DND-41 (cell line): ENCODE data around the gene IL4.

Experiments used
- ATAC-seq: fragments of 200-7000 bp; cut with Tn5 transposase; 3 replicates; pipeline ENCODE4 v1.9.1; 2021; ENCODE audit warnings: low read depth; ENCODE audit not compliant: insufficient read depth
- DNase-seq: peaks from one replicate; pipeline ENCODE4 v3.0.0-alpha.2; 2020
- H2AFZ ChIP-seq: 2 replicates; pipeline ENCODE4 v1.6.0; 2012; ENCODE audit warnings: low read depth, low read length
- H3K27ac ChIP-seq: 2 replicates; pipeline ENCODE4 v1.5.1; 2012; ENCODE audit warnings: low read length, inconsistent platforms
- H3K27me3 ChIP-seq: fragments of 200-600 bp; sonication (generic); 2 replicates; pipeline ENCODE4 v1.6.0; 2012; ENCODE audit warnings: low read length, mild to moderate bottlenecking, inconsistent platforms; ENCODE audit not compliant: insufficient read depth, poor library complexity
- H3K36me3 ChIP-seq: 2 replicates; pipeline ENCODE4 v1.5.1; 2012; ENCODE audit warnings: low read length, inconsistent platforms; ENCODE audit not compliant: insufficient read depth
- H3K4me1 ChIP-seq: 2 replicates; pipeline ENCODE4 v1.5.1; 2012; ENCODE audit warnings: mild to moderate bottlenecking, low read length; ENCODE audit not compliant: insufficient read depth
- H3K4me2 ChIP-seq: 2 replicates; pipeline ENCODE4 v1.6.0; 2012; ENCODE audit warnings: mild to moderate bottlenecking, moderate library complexity, low read length, inconsistent platforms; ENCODE audit not compliant: insufficient read depth
- H3K4me3 ChIP-seq, 2 experiments: fragments of 200-600 bp in 1 of 2; shearing (Covaris generic) in 1 of 2; 2 replicates each; pipeline ENCODE4 v1.5.1; 2012 to 2016; ENCODE audit warnings: inconsistent platforms in 2 of 2, low read length in 2 of 2, mild to moderate bottlenecking in 2 of 2, low read depth in 1 of 2, moderate library complexity in 1 of 2
- H3K79me2 ChIP-seq: 2 replicates; pipeline ENCODE4 v1.6.0; 2012; ENCODE audit warnings: low read length, inconsistent platforms; ENCODE audit not compliant: insufficient read depth
- H3K9ac ChIP-seq: 2 replicates; pipeline ENCODE4 v1.6.0; 2012; ENCODE audit warnings: low read depth, mild to moderate bottlenecking, inconsistent platforms, low read length, moderate library complexity
- H3K9me3 ChIP-seq: 2 replicates; pipeline ENCODE4 v1.5.1; 2012; ENCODE audit warnings: low read length, moderate library complexity, mild to moderate bottlenecking, inconsistent platforms; ENCODE audit not compliant: insufficient read depth, severe bottlenecking
- H4K20me1 ChIP-seq: 2 replicates; pipeline ENCODE4 v1.6.0; 2012; ENCODE audit warnings: low read length; ENCODE audit not compliant: insufficient read depth
- CTCF ChIP-seq: IDR thresholded peaks from 2 replicates; pipeline ENCODE4 v1.5.1; 2012; ENCODE audit warnings: borderline replicate concordance, low read length, moderate library complexity, mild to moderate bottlenecking; ENCODE audit not compliant: poor library complexity, severe bottlenecking; ENCODE audit errors: extremely low read depth
- EZH2 ChIP-seq: IDR thresholded peaks from 3 replicates; pipeline ENCODE4 v1.6.1; 2012; ENCODE audit warnings: borderline replicate concordance, low read depth, mild to moderate bottlenecking, moderate library complexity, low read length, inconsistent platforms; ENCODE audit not compliant: severe bottlenecking

The IL4 gene

GRCh38 chr5:132646583-132647266, 27.1 kb upstream of the IL4 start:
- no peaks in the 10 kb centered on the region for H3K79me2 ChIP-seq
- no peak overlapping the region for H3K4me2 ChIP-seq
- DNase-seq (no peak), ATAC-seq (no peak)
- H2AFZ ChIP-seq = no peak overlapping the region
- no peaks in the 10 kb centered on the region for H3K27me3 ChIP-seq
- H3K36me3 ChIP-seq = peaks cover 17% of the 10 kb centered on the region
- no peaks in the 10 kb centered on the region for H3K9me3 ChIP-seq
- no peak overlapping the region for H3K27ac ChIP-seq
- no peak overlapping the region for H3K9ac ChIP-seq
- TF ChIP-seq CTCF (no peak), EZH2 (no peak)
- H3K4me1 ChIP-seq = no peaks in the 10 kb centered on the region
- H3K4me3 ChIP-seq = no peak overlapping the region
- H4K20me1 ChIP-seq = no peaks in the 10 kb centered on the region

GRCh38 chr5:132647473-132647872, 26.3 kb upstream of the IL4 start:
- H3K36me3 ChIP-seq = peaks cover 9% of the 10 kb centered on the region
- H3K79me2 ChIP-seq = no peaks in the 10 kb centered on the region
- no peaks in the 10 kb centered on the region for H3K9me3 ChIP-seq
- H3K4me1 ChIP-seq = no peaks in the 10 kb centered on the region
- no peak overlapping the region for H3K9ac ChIP-seq
- H3K4me3 ChIP-seq = no peak overlapping the region
- no peak overlapping the region for H3K27ac ChIP-seq
- no peaks in the 10 kb centered on the region for H4K20me1 ChIP-seq
- ATAC-seq = no peak
- DNase-seq = no peak
- H2AFZ ChIP-seq = no peak overlapping the region
- TF ChIP-seq CTCF (no peak), EZH2 (no peak)
- no peaks in the 10 kb centered on the region for H3K27me3 ChIP-seq
- H3K4me2 ChIP-seq = no peak overlapping the region

GRCh38 chr5:132648355-132648754, 25.4 kb upstream of the IL4 start:
- no peak overlapping the region for H3K9ac ChIP-seq
- no peak for TF ChIP-seq CTCF
- no peak overlapping the region for H3K27ac ChIP-seq

More at GRCh38 chr5:132648355-132648754, 25.4 kb upstream of the IL4 start:
- Histone ChIP-seq H3K27me3 (no peaks in the 10 kb centered on the region), H3K4me3 (no peak overlapping the region), H3K79me2 (no peaks in the 10 kb centered on the region), H3K4me2 (no peak overlapping the region), H2AFZ (no peak overlapping the region), H3K36me3 (peaks cover under 1% of the 10 kb centered on the region; the same call in 1 of the 2 replicates), H3K4me1 (no peaks in the 10 kb centered on the region), H3K9me3 (no peaks in the 10 kb centered on the region), H4K20me1 (no peaks in the 10 kb centered on the region)
- ATAC-seq = no peak
- DNase-seq = no peak
